ENCODE measurements around the gene CAPNS2. TPM values are rescaled to one million over a fixed set of nuclear protein-coding genes. Genes with fewer than 3 reads are reported as not detected.

The CAPNS2 gene
- total RNA-seq, 1 experiment from 2014 or later = not detected

GRCh38 chr16:55563797-55564196, 2.7 kb upstream of the CAPNS2 start:
- CTCF ChIA-PET = no interaction called here
- Mint-ChIP-seq H3K4me1 (ENCODE audit: low read depth, unreplicated experiment) (no peaks in the 10 kb centered on the region), H3K4me3 (ENCODE audit: low read depth, unreplicated experiment) (no peak overlapping the region)

DNA sequence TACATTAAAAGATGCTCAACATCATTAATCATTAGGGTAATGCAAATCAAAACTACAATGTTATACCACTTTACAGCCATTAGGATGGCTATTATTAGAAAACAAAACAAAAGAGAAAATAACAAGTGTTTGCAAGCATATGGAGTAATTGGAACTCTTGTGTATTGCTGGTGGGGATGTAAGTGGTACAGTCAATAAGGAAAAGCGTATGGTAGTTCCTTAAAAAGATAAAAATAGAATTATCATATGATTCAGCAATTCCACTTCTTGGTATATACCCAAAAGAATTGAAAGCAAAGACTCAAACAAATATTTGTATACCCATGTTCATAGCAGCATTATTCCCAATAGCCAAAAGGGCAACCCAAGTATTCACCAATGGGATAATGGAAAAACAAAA, 1.4 kb upstream of the CAPNS2 start:
- TF ChIP-seq, protein P1, sequence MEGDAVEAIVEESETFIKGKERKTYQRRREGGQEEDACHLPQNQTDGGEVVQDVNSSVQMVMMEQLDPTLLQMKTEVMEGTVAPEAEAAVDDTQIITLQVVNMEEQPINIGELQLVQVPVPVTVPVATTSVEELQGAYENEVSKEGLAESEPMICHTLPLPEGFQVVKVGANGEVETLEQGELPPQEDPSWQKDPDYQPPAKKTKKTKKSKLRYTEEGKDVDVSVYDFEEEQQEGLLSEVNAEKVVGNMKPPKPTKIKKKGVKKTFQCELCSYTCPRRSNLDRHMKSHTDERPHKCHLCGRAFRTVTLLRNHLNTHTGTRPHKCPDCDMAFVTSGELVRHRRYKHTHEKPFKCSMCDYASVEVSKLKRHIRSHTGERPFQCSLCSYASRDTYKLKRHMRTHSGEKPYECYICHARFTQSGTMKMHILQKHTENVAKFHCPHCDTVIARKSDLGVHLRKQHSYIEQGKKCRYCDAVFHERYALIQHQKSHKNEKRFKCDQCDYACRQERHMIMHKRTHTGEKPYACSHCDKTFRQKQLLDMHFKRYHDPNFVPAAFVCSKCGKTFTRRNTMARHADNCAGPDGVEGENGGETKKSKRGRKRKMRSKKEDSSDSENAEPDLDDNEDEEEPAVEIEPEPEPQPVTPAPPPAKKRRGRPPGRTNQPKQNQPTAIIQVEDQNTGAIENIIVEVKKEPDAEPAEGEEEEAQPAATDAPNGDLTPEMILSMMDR (IDR thresholded peaks at IDR 0.05; ENCODE audit: unreplicated experiment) = no peak
- intact Hi-C loops (cut with micrococcal nuclease; ENCODE audit: unreplicated experiment) = no loop called here
- H3K27ac Mint-ChIP-seq (ENCODE audit: unreplicated experiment) = no peak overlapping the region
- H3K9me3 Mint-ChIP-seq (ENCODE audit: low read depth, unreplicated experiment) = no peaks in the 10 kb centered on the region
- no peak overlapping the region for H3K4me3 Mint-ChIP-seq (ENCODE audit: low read depth, unreplicated experiment)
- H3K36me3 Mint-ChIP-seq (ENCODE audit: insufficient read depth, unreplicated experiment) = no peaks in the 10 kb centered on the region
- no peaks in the 10 kb centered on the region for H3K27me3 Mint-ChIP-seq (ENCODE audit: unreplicated experiment)
- BruUV-seq (replicated peaks) = no TSS peak
- CTCF ChIA-PET = no interaction called here
- no peak for DNase-seq
- no peaks in the 10 kb centered on the region for H3K4me1 Mint-ChIP-seq (ENCODE audit: low read depth, unreplicated experiment)

More at GRCh38 chr16:55563797-55564196, 2.7 kb upstream of the CAPNS2 start:
- Mint-ChIP-seq H3K27ac (ENCODE audit: unreplicated experiment) (no peak overlapping the region), H3K36me3 (ENCODE audit: insufficient read depth, unreplicated experiment) (no peaks in the 10 kb centered on the region), H3K9me3 (ENCODE audit: low read depth, unreplicated experiment) (no peaks in the 10 kb centered on the region), H3K27me3 (ENCODE audit: unreplicated experiment) (no peaks in the 10 kb centered on the region)
- DNase-seq = no peak
- intact Hi-C loops (cut with micrococcal nuclease; ENCODE audit: unreplicated experiment) = no loop called here
- TF ChIP-seq, protein P1 (IDR thresholded peaks at IDR 0.05; ENCODE audit: unreplicated experiment) = no peak
- BruUV-seq (replicated peaks) = no TSS peak

DNA sequence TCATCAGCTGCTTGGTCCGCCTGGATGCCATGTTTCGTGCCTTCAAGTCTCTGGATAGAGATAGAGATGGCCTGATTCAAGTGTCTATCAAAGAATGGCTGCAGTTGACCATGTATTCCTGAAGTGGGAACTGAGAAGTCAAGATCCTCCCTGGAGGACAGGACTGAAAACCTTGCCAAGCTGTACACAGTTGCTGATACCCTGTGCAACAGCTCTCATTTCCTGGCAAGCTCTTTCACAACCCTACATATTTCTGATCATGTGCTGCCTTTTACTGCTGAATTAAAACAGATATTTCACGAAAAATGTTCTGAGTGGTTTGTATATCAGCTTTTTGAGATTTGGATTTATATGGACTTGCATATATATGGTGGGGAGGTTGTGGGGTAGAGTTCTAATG, 898 bp downstream of the CAPNS2 start:
- Mint-ChIP-seq H3K4me1 (ENCODE audit: low read depth, unreplicated experiment) (no peaks in the 10 kb centered on the region), H3K9me3 (ENCODE audit: low read depth, unreplicated experiment) (no peaks in the 10 kb centered on the region), H3K36me3 (ENCODE audit: insufficient read depth, unreplicated experiment) (no peaks in the 10 kb centered on the region), H3K27me3 (ENCODE audit: unreplicated experiment) (no peaks in the 10 kb centered on the region), H3K4me3 (ENCODE audit: low read depth, unreplicated experiment) (no peak overlapping the region), H3K27ac (ENCODE audit: unreplicated experiment) (no peak overlapping the region)
- CTCF ChIA-PET = no interaction called here
- no TSS peak for BruUV-seq (replicated peaks)
- intact Hi-C loops (cut with micrococcal nuclease; ENCODE audit: unreplicated experiment) = no loop called here
- TF ChIP-seq, protein P1 (IDR thresholded peaks at IDR 0.05; ENCODE audit: unreplicated experiment) = no peak
- no peak for DNase-seq

- H3K36me3 Mint-ChIP-seq (ENCODE audit: insufficient read depth, unreplicated experiment) = no peaks in the 10 kb centered on the region
- no peak for DNase-seq
- H3K4me3 Mint-ChIP-seq (ENCODE audit: low read depth, unreplicated experiment) = no peak overlapping the region
- TF ChIP-seq, protein P1 (IDR thresholded peaks at IDR 0.05; ENCODE audit: unreplicated experiment) = no peak
- H3K4me1 Mint-ChIP-seq (ENCODE audit: low read depth, unreplicated experiment) = no peaks in the 10 kb centered on the region
- no peaks in the 10 kb centered on the region for H3K27me3 Mint-ChIP-seq (ENCODE audit: unreplicated experiment)
- intact Hi-C loops (cut with micrococcal nuclease; ENCODE audit: unreplicated experiment) = no loop called here
- H3K9me3 Mint-ChIP-seq (ENCODE audit: low read depth, unreplicated experiment) = no peaks in the 10 kb centered on the region
- BruUV-seq (replicated peaks) = no TSS peak
- H3K27ac Mint-ChIP-seq (ENCODE audit: unreplicated experiment) = no peak overlapping the region
- CTCF ChIA-PET = interaction anchor here (0.6 kb wide), 1 partner anchor 58 kb away, joined by 3 read pairs; no protein-coding TSS in a partner anchor
These were observed 1.7 kb downstream of the CAPNS2 start for GRCh38 chr16:55568207-55568606.
